Loucy (cell line): ENCODE data around the gene MGAT4C.

ENCODE experiments used
- H2AFZ ChIP-seq: fragments of 200-600 bp; sonication (generic); 2 replicates; pipeline ENCODE4 v1.6.0; 2016; ENCODE audit warnings: antibody characterized with exemption, mild to moderate bottlenecking, low read length, moderate library complexity
- H3F3A ChIP-seq: fragments of 200-600 bp; 2 replicates; pipeline ENCODE4 v1.6.0; 2016; ENCODE audit warnings: antibody characterized with exemption, low read depth, mild to moderate bottlenecking
- H3K27me3 ChIP-seq: fragments of 200-600 bp; sonication (generic); 2 replicates; pipeline ENCODE4 v1.6.1; 2014; ENCODE audit warnings: low read length, mild to moderate bottlenecking; ENCODE audit not compliant: insufficient read depth, poor library complexity, severe bottlenecking
- H3K36me3 ChIP-seq: fragments of 200-600 bp; sonication (generic); 2 replicates; pipeline ENCODE4 v1.6.1; 2016; ENCODE audit warnings: low read length; ENCODE audit not compliant: insufficient read depth
- H3K4me1 ChIP-seq: fragments of 200-600 bp; sonication (generic); 2 replicates; pipeline ENCODE4 v1.5.1; 2014; ENCODE audit warnings: low read length, mild to moderate bottlenecking; ENCODE audit not compliant: insufficient read depth, poor library complexity, severe bottlenecking
- H3K4me2 ChIP-seq: fragments of 200-600 bp; sonication (generic); 2 replicates; pipeline ENCODE4 v1.6.0; 2014; ENCODE audit warnings: antibody characterized with exemption, low read length, low read depth, mild to moderate bottlenecking; ENCODE audit not compliant: poor library complexity, severe bottlenecking
- H3K4me3 ChIP-seq: fragments of 200-600 bp; sonication (generic); 2 replicates; pipeline ENCODE4 v1.5.1; 2014; ENCODE audit warnings: low read length, mild to moderate bottlenecking, mixed read lengths; ENCODE audit not compliant: poor library complexity, severe bottlenecking
- H3K79me2 ChIP-seq: fragments of 200-600 bp; sonication (generic); 2 replicates; pipeline ENCODE4 v1.6.1; 2014; ENCODE audit warnings: low read length; ENCODE audit not compliant: insufficient read depth
- H3K9ac ChIP-seq: fragments of 200-600 bp; sonication (generic); 2 replicates; pipeline ENCODE4 v1.6.0; 2014; ENCODE audit warnings: mild to moderate bottlenecking, low read depth, low read length, moderate library complexity; ENCODE audit not compliant: poor library complexity, severe bottlenecking
- H3K9me2 ChIP-seq: fragments of 200-600 bp; sonication (generic); replicated peaks from 2 replicates; pipeline ENCODE4 v1.6.1; 2016; ENCODE audit warnings: low read depth, low read length, mixed read lengths
- H3K9me3 ChIP-seq: fragments of 200-600 bp; sonication (generic); 2 replicates; pipeline ENCODE4 v1.6.1; 2014; ENCODE audit warnings: mild to moderate bottlenecking, antibody characterized with exemption, low read length, low read depth; ENCODE audit not compliant: insufficient read depth
- H4K20me1 ChIP-seq: fragments of 200-600 bp; sonication (generic); 2 replicates; pipeline ENCODE4 v1.6.0; 2014; ENCODE audit warnings: antibody characterized with exemption, low read length, mild to moderate bottlenecking; ENCODE audit not compliant: insufficient read depth, poor library complexity, severe bottlenecking
- CTCF ChIP-seq: fragments of 200-600 bp; sonication (generic); conservative IDR thresholded peaks from 2 replicates; pipeline ENCODE4 v1.5.1; 2014; ENCODE audit warnings: mild to moderate bottlenecking, antibody characterized with exemption, low read length
- EZH2phosphoT487 ChIP-seq: fragments of 200-600 bp; IDR thresholded peaks from 2 replicates; pipeline ENCODE4 v1.6.1; 2018; ENCODE audit warnings: antibody characterized with exemption, mild to moderate bottlenecking, moderate library complexity, borderline replicate concordance

Gene MGAT4C

GRCh38 chr12:86188226-86188625 is 68.0 kb downstream of the MGAT4C start:
- Histone ChIP-seq H3K36me3 (no peaks in the 10 kb centered on the region), H3K9me3 (no peaks in the 10 kb centered on the region), H3K9ac (no peak overlapping the region), H3F3A (no peaks in the 10 kb centered on the region), H3K79me2 (no peaks in the 10 kb centered on the region), H2AFZ (no peak overlapping the region), H3K27me3 (no peaks in the 10 kb centered on the region), H4K20me1 (no peaks in the 10 kb centered on the region), H3K4me2 (no peak overlapping the region), H3K4me3 (no peak overlapping the region), H3K9me2 (no peaks in the 10 kb centered on the region), H3K4me1 (no peaks in the 10 kb centered on the region)
- TF ChIP-seq CTCF, result no peak
- TF ChIP-seq EZH2phosphoT487, result no peak

GRCh38 chr12:86186449-86186848 is 69.7 kb downstream of the MGAT4C start:
- H3K36me3 ChIP-seq, result no peaks in the 10 kb centered on the region
- no peaks in the 10 kb centered on the region for H4K20me1 ChIP-seq
- no peaks in the 10 kb centered on the region for H3K27me3 ChIP-seq
- H3K4me3 ChIP-seq, result no peak overlapping the region
- no peaks in the 10 kb centered on the region for H3K9me2 ChIP-seq
- TF ChIP-seq CTCF (peak; percentile 54), EZH2phosphoT487 (no peak)
- H3F3A ChIP-seq, result no peaks in the 10 kb centered on the region
- no peak overlapping the region for H3K4me2 ChIP-seq
- no peaks in the 10 kb centered on the region for H3K79me2 ChIP-seq
- H3K9me3 ChIP-seq, result no peaks in the 10 kb centered on the region
- no peak overlapping the region; the same call in 1 of the 2 replicates for H2AFZ ChIP-seq
- H3K4me1 ChIP-seq, result no peaks in the 10 kb centered on the region
- no peak overlapping the region for H3K9ac ChIP-seq

GRCh38 chr12:86179855-86180254 is 76.3 kb downstream of the MGAT4C start:
- H3K36me3 ChIP-seq, result no peaks in the 10 kb centered on the region
- H2AFZ ChIP-seq, result no peak overlapping the region
- H3K9me2 ChIP-seq, result no peaks in the 10 kb centered on the region
- no peaks in the 10 kb centered on the region for H3K27me3 ChIP-seq
- H3K4me3 ChIP-seq, result no peak overlapping the region
- TF ChIP-seq CTCF (no peak), EZH2phosphoT487 (no peak)
- no peaks in the 10 kb centered on the region for H4K20me1 ChIP-seq
- H3K9ac ChIP-seq, result no peak overlapping the region
- H3K79me2 ChIP-seq, result no peaks in the 10 kb centered on the region
- no peak overlapping the region for H3K4me2 ChIP-seq
- no peaks in the 10 kb centered on the region for H3F3A ChIP-seq
- H3K9me3 ChIP-seq, result no peaks in the 10 kb centered on the region
- H3K4me1 ChIP-seq, result no peaks in the 10 kb centered on the region
